Astrocyte (in vitro differentiated cells and primary cell): ENCODE results near the gene TRIM3.

Experiments used
- CTCF ChIP-seq: IDR thresholded peaks from 2 replicates; pipeline ENCODE4 v1.5.1; 2011; ENCODE audit warnings: low read depth, mild to moderate bottlenecking, inconsistent platforms, low read length, moderate library complexity; ENCODE audit not compliant: insufficient read depth
- EZH2 ChIP-seq: IDR thresholded peaks from 2 replicates; pipeline ENCODE4 v1.6.1; 2012; ENCODE audit warnings: mild to moderate bottlenecking, low read length, inconsistent platforms; ENCODE audit not compliant: insufficient read depth

DNA sequence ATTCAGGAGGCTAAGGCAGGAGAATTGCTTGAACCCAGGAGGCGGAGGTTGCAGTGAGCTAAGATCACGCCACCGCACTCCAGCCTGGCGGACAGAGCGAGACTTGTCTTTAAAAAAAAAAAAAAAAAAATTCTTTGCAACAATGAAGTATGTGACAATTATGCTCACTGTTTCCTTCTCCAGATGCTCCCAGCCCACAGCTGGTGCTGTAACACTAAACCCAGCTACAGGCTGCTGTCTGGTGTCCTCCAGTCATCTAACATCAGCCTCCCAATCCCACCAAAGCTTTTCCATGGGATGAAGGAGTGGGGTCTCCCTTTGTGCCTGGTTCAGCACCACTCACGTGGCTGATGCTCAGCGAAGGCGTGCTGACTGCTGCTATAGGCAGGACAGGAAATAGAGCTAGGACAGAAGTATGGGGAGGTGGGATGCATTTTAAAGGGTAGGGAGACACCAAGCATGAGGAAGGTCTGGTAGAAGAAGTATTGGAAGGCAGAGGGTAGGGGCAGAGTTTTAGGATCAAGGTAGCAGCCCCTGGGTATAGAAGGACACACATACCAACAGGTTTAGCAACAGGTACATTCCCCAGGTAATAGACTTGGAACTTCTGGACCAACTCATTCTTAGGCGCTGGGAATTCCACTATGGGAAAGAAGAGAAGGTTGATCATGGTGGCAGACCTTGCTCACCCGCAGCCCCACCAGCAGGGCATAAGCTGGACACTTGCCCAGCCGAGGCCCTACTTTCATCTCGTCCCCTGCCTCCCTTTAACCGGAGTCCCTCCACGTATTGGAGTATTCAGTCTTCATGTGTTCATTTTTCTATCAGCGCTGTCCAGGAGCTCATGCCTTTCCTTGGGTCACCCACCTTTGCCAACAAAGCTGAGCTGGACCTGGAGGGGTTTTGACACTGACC lies 73.1 kb downstream of the TRIM3 start:
- TF ChIP-seq CTCF (no peak), EZH2 (no peak)
